ENCODE data around the gene MTARC2. TPM values are rescaled to one million over a fixed set of nuclear protein-coding genes. Genes with fewer than 3 reads are reported as not detected.
A peak's percentile ranks its signal among the peaks of the same experiment; 100 is the strongest.

MTARC2 gene
- total and polyA plus RNA-seq, 10 donors = 4.8 to 27.2 (median 15.3) TPM

DNA sequence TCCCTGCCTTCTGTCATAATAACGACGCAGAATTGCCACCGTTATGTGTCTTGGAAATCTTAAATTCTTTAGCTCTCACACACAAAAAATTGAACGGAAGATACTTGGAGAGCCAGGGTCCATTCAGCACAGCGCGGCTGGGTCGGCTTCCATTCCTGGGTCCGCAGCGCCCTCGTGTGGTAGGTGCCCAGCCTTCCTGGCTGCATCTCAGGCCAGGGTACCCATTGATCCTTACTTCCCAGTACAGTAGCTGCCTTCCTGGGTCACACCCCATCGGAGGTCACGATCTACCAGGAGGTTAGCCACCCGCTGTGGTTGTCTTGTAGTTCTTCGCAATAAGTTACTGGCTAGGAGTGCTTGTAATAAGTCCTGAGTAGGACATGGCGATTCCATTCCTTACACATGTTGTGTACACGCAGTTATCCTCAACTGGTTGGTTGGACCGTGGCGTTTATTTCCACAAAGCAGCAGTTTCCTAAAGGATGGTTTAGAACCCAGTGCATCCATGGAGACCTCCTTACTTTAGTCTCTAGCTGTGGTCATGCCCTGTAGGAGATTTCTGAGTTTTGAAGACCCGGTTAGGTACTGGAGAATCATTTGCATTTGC is 28.7 kb downstream of the MTARC2 start:
- Histone ChIP-seq H3K4me1 (peaks cover 0 to 28% (median 15%) of the 10 kb centered on the region in 6 donors), H3K9me3 (no peaks in the 10 kb centered on the region), H3K27me3 (replicated peaks in 1 of 7) (no peaks in the 10 kb centered on the region), H3K36me3 (peaks cover 0 to 3% (median 0%) of the 10 kb centered on the region in 6 donors), H3K27ac (peak overlapping the region in 3 of 8 donors; percentile 73 to 83 (median 74)), H3K4me3 (no peak overlapping the region)
- peak; percentile 95 for DNase-seq
- TF ChIP-seq POLR2A (IDR thresholded peaks at IDR 0.05) (no peak), POLR2AphosphoS5 (IDR thresholded peaks at IDR 0.05) (peak; percentile 22 to 55 (median 54))
- TF ChIP-seq, protein P1, sequence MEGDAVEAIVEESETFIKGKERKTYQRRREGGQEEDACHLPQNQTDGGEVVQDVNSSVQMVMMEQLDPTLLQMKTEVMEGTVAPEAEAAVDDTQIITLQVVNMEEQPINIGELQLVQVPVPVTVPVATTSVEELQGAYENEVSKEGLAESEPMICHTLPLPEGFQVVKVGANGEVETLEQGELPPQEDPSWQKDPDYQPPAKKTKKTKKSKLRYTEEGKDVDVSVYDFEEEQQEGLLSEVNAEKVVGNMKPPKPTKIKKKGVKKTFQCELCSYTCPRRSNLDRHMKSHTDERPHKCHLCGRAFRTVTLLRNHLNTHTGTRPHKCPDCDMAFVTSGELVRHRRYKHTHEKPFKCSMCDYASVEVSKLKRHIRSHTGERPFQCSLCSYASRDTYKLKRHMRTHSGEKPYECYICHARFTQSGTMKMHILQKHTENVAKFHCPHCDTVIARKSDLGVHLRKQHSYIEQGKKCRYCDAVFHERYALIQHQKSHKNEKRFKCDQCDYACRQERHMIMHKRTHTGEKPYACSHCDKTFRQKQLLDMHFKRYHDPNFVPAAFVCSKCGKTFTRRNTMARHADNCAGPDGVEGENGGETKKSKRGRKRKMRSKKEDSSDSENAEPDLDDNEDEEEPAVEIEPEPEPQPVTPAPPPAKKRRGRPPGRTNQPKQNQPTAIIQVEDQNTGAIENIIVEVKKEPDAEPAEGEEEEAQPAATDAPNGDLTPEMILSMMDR (IDR thresholded peaks at IDR 0.05 in 8 of 11, conservative IDR thresholded peaks at IDR 0.05 in 3 of 11) = peak; percentile 55 to 94 (median 86)
- WGBS, 5 donors = 25 to 33% (median 31%) methylated on average over 19 of the region's 19 CpGs
- intact Hi-C loops (cut with DNase I; ENCODE audit: low total_unique reads) = loop anchor here (5.0 to 10.0 kb wide), 2 partner anchors 95 to 482 kb away; no protein-coding TSS in a partner anchor

GRCh38 chr1:220783453-220783852 is 35.3 kb downstream of the MTARC2 start:
- peaks cover 8 to 35% (median 19%) of the 10 kb centered on the region in 6 donors for H3K4me1 ChIP-seq
- H3K36me3 ChIP-seq = peaks cover 0 to 18% (median 0%) of the 10 kb centered on the region in 6 donors
- no peak overlapping the region for H3K4me3 ChIP-seq
- H3K27ac ChIP-seq = no peak overlapping the region
- TF ChIP-seq, protein P1 (IDR thresholded peaks at IDR 0.05 in 8 of 11, conservative IDR thresholded peaks at IDR 0.05 in 3 of 11) = no peak
- TF ChIP-seq POLR2AphosphoS5 (IDR thresholded peaks at IDR 0.05) (no peak), POLR2A (IDR thresholded peaks at IDR 0.05) (no peak)
- H3K9me3 ChIP-seq = no peaks in the 10 kb centered on the region
- peaks cover 0 to 36% (median 13%) of the 10 kb centered on the region in 7 donors for H3K27me3 ChIP-seq (replicated peaks in 1 of 7)
- intact Hi-C loops (cut with DNase I; ENCODE audit: low total_unique reads) = no loop called here
- WGBS, 5 donors = 84 to 96% (median 87%) methylated on average over 3 of the region's 3 CpGs
- DNase-seq = no peak

DNA sequence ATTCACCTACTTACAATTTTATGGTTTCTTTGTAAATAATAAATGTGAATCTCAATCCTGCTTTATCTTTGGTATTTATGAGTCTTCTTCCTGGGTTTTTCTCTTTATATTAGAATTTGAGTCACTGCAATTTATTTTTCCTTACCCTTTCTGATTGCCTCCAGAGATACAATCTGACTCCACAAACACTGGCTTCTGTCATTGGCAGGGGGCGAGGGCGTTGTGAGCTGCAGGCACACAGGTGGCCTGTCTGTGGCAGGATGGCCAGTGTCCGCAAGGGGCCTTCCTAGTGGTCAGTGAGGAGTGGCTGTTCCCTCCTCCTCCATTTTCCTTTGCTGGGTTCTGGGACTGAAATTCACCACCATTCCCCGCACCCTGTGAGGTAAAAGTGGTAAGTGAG is 36.6 kb downstream of the MTARC2 start:
- TF ChIP-seq POLR2A (IDR thresholded peaks at IDR 0.05) (no peak), POLR2AphosphoS5 (IDR thresholded peaks at IDR 0.05) (no peak)
- TF ChIP-seq, protein P1 (IDR thresholded peaks at IDR 0.05 in 8 of 11, conservative IDR thresholded peaks at IDR 0.05 in 3 of 11) = no peak
- Histone ChIP-seq H3K27ac (no peak overlapping the region), H3K27me3 (replicated peaks in 1 of 7) (peaks cover 0 to 36% (median 13%) of the 10 kb centered on the region in 7 donors), H3K36me3 (peaks cover 0 to 18% (median 0%) of the 10 kb centered on the region in 6 donors), H3K4me1 (peaks cover 8 to 41% (median 19%) of the 10 kb centered on the region in 6 donors), H3K9me3 (no peaks in the 10 kb centered on the region), H3K4me3 (no peak overlapping the region)
- WGBS, 5 donors = 87 to 97% (median 91%) methylated on average over 4 of the region's 4 CpGs
- DNase-seq = no peak
- intact Hi-C loops (cut with DNase I; ENCODE audit: low total_unique reads) = no loop called here

All from spleen (tissue), 11 donors.